Neutrophil (primary cell): ENCODE data around the gene RCC1.
"Not testable (repeated sequence)": the region's sequence is repeated elsewhere in the genome, so short reads cannot be mapped to it uniquely, and the experiment has no call there.

Source experiments
- H3K27ac ChIP-seq: fragments of 200-600 bp; sonication (generic); 2 replicates; pipeline ENCODE4 v1.5.1; 2016; ENCODE audit warnings: mild to moderate bottlenecking, moderate library complexity
- H3K27me3 ChIP-seq: fragments of 200-600 bp; sonication (generic); 2 replicates; pipeline ENCODE4 v1.6.0; 2016; ENCODE audit warnings: mild to moderate bottlenecking
- H3K36me3 ChIP-seq: fragments of 200-600 bp; sonication (generic); 2 replicates; pipeline ENCODE4 v1.5.1; 2017
- H3K4me1 ChIP-seq, 2 experiments: fragments of 200-600 bp in 1 of 2; sonication (generic) in 1 of 2; 1 replicate in 1 of 2; 2 replicates in 1 of 2; pipeline versions ENCODE4 v1.5.1 to v1.6.1; 2013 to 2016; ENCODE audit warnings: low read depth in 1 of 2, low read length in 1 of 2, mild to moderate bottlenecking in 1 of 2, moderate library complexity in 1 of 2; ENCODE audit not compliant: control insufficient read depth in 1 of 2, insufficient read depth in 1 of 2
- H3K4me3 ChIP-seq, 2 experiments: fragments of 200-600 bp in 1 of 2; sonication (generic) in 1 of 2; 1 replicate in 1 of 2; 2 replicates in 1 of 2; pipeline ENCODE4 v1.5.1; 2013 to 2016; ENCODE audit warnings: low read depth in 1 of 2, low read length in 1 of 2, mild to moderate bottlenecking in 1 of 2, moderate library complexity in 1 of 2
- H3K9me3 ChIP-seq: fragments of 200-600 bp; sonication (generic); 2 replicates; pipeline ENCODE4 v1.5.1; 2016
- CTCF ChIP-seq: fragments of 200-600 bp; sonication (generic); IDR thresholded peaks from 2 replicates; pipeline ENCODE4 v1.5.1; 2016; ENCODE audit warnings: antibody characterized with exemption

The RCC1 gene

GRCh38 chr1:28564310-28564709 lies 58.5 kb downstream of the RCC1 start:
- Histone ChIP-seq H3K27ac (no peak overlapping the region), H3K4me3 (no peak overlapping the region), H3K9me3 (no peaks in the 10 kb centered on the region), H3K27me3 (no peaks in the 10 kb centered on the region), H3K4me1 (no peaks in the 10 kb centered on the region), H3K36me3 (peaks cover 97% of the 10 kb centered on the region)
- TF ChIP-seq CTCF = no peak

GRCh38 chr1:28565040-28565439 lies 59.2 kb downstream of the RCC1 start:
- no peaks in the 10 kb centered on the region for H3K4me1 ChIP-seq
- no peaks in the 10 kb centered on the region for H3K9me3 ChIP-seq
- H3K4me3 ChIP-seq = no peak overlapping the region
- no peak for TF ChIP-seq CTCF
- no peaks in the 10 kb centered on the region for H3K27me3 ChIP-seq
- peaks cover 95% of the 10 kb centered on the region for H3K36me3 ChIP-seq
- H3K27ac ChIP-seq = no peak overlapping the region

- no peak for TF ChIP-seq CTCF
- H3K4me3 ChIP-seq = no peak overlapping the region
- peaks cover 94% of the 10 kb centered on the region for H3K36me3 ChIP-seq
- H3K9me3 ChIP-seq = no peaks in the 10 kb centered on the region
- no peaks in the 10 kb centered on the region for H3K4me1 ChIP-seq
- no peaks in the 10 kb centered on the region for H3K27me3 ChIP-seq
- H3K27ac ChIP-seq = no peak overlapping the region
These were observed 59.9 kb downstream of the RCC1 start for GRCh38 chr1:28565726-28566125.

GRCh38 chr1:28566931-28567330 lies 61.1 kb downstream of the RCC1 start:
- H3K9me3 ChIP-seq = no peaks in the 10 kb centered on the region
- no peak overlapping the region for H3K4me3 ChIP-seq
- no peaks in the 10 kb centered on the region for H3K27me3 ChIP-seq
- H3K4me1 ChIP-seq = no peaks in the 10 kb centered on the region
- peaks cover 94% of the 10 kb centered on the region for H3K36me3 ChIP-seq
- H3K27ac ChIP-seq = no peak overlapping the region
- no peak for TF ChIP-seq CTCF

GRCh38 chr1:28571911-28572310 lies 66.1 kb downstream of the RCC1 start:
- Histone ChIP-seq H3K9me3 (no peaks in the 10 kb centered on the region), H3K4me1 (no peaks in the 10 kb centered on the region), H3K36me3 (peaks cover 87% of the 10 kb centered on the region), H3K27me3 (no peaks in the 10 kb centered on the region), H3K4me3 (no peak overlapping the region), H3K27ac (no peak overlapping the region)
- no peak for TF ChIP-seq CTCF

GRCh38 chr1:28572891-28573290 lies 67.0 kb downstream of the RCC1 start:
- not testable (repeated sequence) for H3K9me3 ChIP-seq, H3K27ac ChIP-seq, H3K4me3 ChIP-seq, H3K4me1 ChIP-seq, H3K27me3 ChIP-seq
- peaks cover 87% of the 10 kb centered on the region for H3K36me3 ChIP-seq
